Stromal cell of bone marrow (primary cell): Measurements from ENCODE around the gene DNAJC10.
A peak's percentile ranks its signal among the peaks of the same experiment; 100 is the strongest.
"Not testable (repeated sequence)": the region's sequence is repeated elsewhere in the genome, so short reads cannot be mapped to it uniquely, and the experiment has no call there.

ENCODE experiments used
- DNase-seq: peaks from one replicate; pipeline ENCODE4 v3.0.0-alpha.2; 2012; ENCODE audit warnings: low read depth

DNAJC10 gene

GRCh38 chr2:182715892-182716649 is at the start of gene DNAJC10:
TSS of gene DNAJC10 (plus strand) at chr2:182716257. CDS start at chr2:182718087, 1,830 bp downstream.
- DNase-seq, result peak; percentile 84

GRCh38 chr2:182666674-182667314 is 49.3 kb upstream of the DNAJC10 start:
- peak; percentile 19 for DNase-seq

GRCh38 chr2:182667315-182667695 is 48.8 kb upstream of the DNAJC10 start:
- no peak for DNase-seq

GRCh38 chr2:182668671-182669070 is 47.4 kb upstream of the DNAJC10 start:
- no peak for DNase-seq

GRCh38 chr2:182672466-182673165 is 43.4 kb upstream of the DNAJC10 start:
- peak; percentile 36 for DNase-seq

GRCh38 chr2:182680837-182681236 is 35.2 kb upstream of the DNAJC10 start:
- no peak for DNase-seq

GRCh38 chr2:182682210-182682609 is 33.8 kb upstream of the DNAJC10 start:
- DNase-seq, result no peak

- no peak for DNase-seq
Observed at GRCh38 chr2:182685559-182685958, 30.5 kb upstream of the DNAJC10 start.

GRCh38 chr2:182686763-182687162 is 29.3 kb upstream of the DNAJC10 start:
- not testable (repeated sequence) for DNase-seq

- no peak for DNase-seq
Observed at GRCh38 chr2:182694189-182694588, 21.9 kb upstream of the DNAJC10 start.

GRCh38 chr2:182695776-182696175 is 20.3 kb upstream of the DNAJC10 start:
- no peak for DNase-seq

GRCh38 chr2:182698671-182699070 is 17.4 kb upstream of the DNAJC10 start:
- DNase-seq, result no peak

GRCh38 chr2:182705761-182706160 is 10.3 kb upstream of the DNAJC10 start:
- no peak for DNase-seq

GRCh38 chr2:182706751-182707150 is 9.3 kb upstream of the DNAJC10 start:
- DNase-seq, result no peak

- DNase-seq, result no peak
Observed at GRCh38 chr2:182713601-182714000, 2.5 kb upstream of the DNAJC10 start.

GRCh38 chr2:182715121-182715891 is 751 bp upstream of the DNAJC10 start:
- DNase-seq, result peak; percentile 4

- peak; percentile 2 for DNase-seq
Observed at GRCh38 chr2:182716650-182716979, 558 bp downstream of the DNAJC10 start.

- DNase-seq, result no peak
Observed at GRCh38 chr2:182717416-182717815, 1.4 kb downstream of the DNAJC10 start.

- no peak for DNase-seq
Observed at GRCh38 chr2:182717816-182718215, 1.8 kb downstream of the DNAJC10 start.

- DNase-seq, result no peak
Observed at GRCh38 chr2:182718459-182718858, 2.4 kb downstream of the DNAJC10 start.

GRCh38 chr2:182719116-182719515 is 3.1 kb downstream of the DNAJC10 start:
- DNase-seq, result not testable (repeated sequence)

- DNase-seq, result no peak
Observed at GRCh38 chr2:182724656-182725055, 8.6 kb downstream of the DNAJC10 start.
